Renal cortical epithelial cell (primary cell): ENCODE measurements around the gene CDK11B. TPM values are rescaled to one million over a fixed set of nuclear protein-coding genes. Genes with fewer than 3 reads are reported as not detected.

Experiments
- DNase-seq: peaks from one replicate; pipeline ENCODE4 v3.0.0-alpha.2; 2011; ENCODE audit warnings: low read depth
- total RNA-seq: library from RNA; depleted of rRNA; stranded (reverse); fragments of >200 nt; gene quantifications from 2 replicates; pipeline ENCODE4 v1.2.3, GENCODE V29; 2014

Gene CDK11B
- total RNA-seq, 1 donor from 2014 or later, result 15.5 TPM

DNA sequence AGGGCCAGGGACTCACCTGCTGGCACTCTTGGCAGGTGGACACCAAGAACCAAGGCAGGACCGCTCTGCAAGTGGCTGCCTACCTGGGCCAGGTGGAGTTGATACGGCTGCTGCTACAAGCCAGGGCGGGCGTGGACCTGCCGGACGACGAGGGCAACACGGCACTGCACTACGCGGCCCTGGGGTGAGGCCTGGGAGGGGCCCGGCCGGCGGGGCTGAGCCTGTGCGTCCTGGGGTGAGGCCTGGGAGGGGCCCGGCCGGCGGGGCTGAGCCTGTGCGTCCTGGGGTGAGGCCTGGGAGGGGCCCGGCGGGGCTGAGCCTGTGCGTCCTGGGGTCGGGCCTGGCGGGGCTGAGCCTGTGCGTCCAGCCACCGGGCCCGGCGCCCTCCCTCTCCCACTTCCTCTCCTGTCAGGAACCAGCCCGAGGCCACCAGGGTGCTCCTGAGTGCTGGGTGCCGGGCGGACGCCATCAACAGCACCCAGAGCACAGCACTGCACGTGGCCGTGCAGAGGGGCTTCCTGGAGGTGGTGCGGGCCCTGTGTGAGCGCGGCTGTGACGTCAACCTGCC, 31.5 kb downstream of the CDK11B start:
- no peak for DNase-seq

DNA sequence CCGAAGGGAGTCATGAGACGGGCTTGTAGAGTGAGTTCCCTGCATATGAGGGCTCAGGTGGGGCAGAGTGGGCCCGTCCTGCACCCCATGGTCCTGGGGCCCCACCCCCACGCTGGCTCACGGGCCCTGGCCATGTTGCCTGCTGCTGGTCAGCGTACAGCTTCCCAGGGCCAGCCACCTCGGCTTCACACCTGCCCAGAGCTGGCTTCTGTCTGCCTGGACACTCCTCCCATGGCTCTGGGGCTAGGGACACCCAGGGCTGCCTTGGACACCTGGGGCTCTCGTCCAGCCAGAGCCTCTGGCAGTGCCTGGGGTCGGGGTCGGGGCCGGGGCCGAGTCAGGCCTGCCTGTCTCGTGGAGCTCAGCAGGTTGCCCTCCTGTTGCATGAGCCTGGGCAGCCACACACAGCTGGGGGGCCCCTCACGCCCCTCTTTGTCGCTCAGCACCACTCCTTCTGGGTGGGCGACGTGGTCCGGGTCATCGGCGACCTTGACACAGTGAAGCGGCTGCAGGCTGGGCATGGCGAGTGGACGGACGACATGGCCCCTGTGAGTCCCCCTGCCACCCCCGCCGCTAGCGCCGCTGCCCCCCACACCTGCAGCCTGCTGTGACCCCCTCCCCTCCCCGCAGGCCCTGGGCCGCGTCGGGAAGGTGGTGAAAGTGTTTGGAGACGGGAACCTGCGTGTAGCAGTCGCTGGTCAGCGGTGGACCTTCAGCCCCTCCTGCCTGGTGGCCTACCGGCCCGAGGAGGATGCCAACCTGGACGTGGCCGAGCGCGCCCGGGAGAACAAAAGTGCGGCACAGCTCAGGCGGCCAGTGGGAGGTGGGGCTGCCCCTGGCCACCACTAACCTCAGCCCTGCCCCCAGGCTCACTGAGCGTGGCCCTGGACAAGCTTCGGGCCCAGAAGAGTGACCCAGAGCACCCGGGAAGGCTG, 32.3 kb downstream of the CDK11B start:
- DNase-seq, result no peak

DNA sequence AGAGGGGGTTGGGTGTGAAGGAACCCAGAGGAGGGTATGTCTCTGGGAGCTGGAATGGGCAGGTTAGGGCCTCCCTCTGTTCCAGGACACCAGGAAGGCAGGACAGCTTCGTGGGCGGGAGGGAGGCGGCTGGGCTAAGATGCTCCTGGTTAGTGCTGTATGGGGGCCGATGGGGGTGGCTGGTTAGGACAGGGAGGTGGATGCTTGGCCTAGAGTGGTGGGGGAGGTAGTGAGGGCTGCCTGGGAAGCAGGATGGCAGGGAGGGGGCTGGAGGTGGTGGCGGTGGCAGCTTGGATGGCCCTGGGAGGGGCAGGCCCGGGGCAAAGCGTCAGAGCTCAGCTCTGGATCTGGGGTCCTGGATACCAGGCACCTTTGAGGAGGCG, 33.0 kb downstream of the CDK11B start:
- no peak for DNase-seq

DNA sequence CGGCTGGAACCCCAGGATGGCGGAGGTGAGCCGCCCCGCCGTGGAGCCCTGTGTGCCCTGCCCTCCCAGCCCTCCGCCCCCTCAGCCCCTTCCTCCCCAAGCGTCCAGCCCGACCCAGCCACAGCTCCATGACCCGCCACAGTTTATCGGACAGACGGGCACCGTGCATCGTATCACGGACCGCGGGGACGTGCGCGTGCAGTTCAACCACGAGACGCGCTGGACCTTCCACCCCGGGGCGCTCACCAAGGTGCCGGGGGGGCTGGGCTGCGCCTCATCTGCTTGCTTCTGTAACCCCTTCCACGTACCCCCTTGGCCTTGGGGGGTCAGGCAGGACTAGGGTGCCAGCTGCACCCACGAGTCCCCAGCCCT, 33.4 kb downstream of the CDK11B start:
- DNase-seq, result no peak

DNA sequence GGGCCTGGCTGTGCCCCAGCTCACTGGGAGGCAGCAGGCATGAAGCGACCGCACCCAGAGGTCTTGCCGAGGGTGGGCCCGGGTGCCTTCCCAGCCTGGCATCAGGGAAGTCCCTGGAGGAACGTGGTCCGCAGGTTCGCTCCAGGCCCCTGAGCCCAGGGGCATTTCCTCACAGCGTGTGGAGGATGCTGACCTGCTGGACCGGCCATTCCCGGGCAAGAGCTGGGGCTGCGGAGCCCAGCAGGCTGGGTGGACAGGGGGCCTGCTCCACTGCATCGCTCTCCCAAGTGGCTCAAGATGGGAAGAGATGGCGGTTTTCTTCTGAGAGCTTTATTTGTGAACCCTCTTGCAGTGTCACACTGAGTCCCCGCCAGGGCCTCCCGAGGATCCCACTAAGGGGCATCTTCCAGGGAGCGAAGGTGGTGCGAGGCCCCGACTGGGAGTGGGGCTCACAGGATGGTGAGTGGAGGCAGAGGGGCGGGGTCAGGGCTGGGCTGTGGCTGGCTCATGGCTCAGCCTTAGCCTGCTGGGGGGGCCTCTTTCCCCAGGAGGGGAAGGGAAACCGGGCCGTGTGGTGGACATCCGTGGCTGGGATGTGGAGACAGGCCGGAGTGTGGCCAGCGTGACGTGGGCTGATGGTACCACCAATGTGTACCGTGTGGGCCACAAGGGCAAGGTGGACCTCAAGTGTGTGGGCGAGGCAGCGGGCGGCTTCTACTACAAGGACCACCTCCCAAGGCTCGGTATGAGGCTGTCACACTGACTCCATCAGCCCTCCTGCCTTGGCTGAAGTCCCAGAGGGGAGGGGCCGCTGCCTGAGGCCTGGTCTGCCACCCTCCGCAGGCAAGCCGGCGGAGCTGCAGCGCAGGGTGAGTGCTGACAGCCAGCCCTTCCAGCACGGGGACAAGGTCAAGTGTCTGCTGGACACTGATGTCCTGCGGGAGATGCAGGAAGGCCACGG, 34.1 kb downstream of the CDK11B start:
- no peak for DNase-seq

DNA sequence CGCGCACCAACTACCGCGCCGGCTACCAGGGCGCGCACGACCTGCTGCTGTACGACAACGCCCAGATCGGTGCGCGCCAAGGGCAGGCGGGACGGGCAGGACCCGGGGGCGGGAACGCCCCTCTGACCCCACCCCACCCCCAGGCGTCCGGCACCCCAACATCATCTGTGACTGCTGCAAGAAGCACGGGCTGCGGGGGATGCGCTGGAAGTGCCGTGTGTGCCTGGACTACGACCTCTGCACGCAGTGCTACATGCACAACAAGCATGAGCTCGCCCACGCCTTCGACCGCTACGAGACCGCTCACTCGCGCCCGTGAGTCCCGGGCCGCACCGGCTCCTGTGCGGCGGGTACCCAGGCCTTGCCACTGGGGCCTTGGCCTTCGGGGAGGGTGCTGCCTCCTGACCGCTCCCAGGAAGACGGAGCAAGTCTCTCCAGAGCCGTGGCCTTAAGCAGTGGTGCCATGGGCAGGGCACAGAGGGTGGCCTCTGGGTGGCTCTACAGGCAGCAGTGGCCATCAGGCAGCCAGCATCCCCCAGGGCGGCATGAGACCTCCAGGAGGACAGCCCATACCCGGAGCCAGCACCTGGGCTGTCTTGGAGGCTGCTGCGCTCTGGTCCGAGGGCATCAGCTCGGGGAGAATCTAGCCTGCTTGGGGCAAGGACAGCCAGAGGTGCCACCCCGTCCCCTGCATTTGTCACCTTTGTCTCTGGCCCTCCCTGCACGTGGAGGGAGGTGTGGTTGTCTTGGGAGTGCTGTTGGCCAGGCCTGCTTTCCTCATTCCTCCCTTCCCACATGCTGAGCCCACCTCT, 35.0 kb downstream of the CDK11B start:
- no peak for DNase-seq

DNA sequence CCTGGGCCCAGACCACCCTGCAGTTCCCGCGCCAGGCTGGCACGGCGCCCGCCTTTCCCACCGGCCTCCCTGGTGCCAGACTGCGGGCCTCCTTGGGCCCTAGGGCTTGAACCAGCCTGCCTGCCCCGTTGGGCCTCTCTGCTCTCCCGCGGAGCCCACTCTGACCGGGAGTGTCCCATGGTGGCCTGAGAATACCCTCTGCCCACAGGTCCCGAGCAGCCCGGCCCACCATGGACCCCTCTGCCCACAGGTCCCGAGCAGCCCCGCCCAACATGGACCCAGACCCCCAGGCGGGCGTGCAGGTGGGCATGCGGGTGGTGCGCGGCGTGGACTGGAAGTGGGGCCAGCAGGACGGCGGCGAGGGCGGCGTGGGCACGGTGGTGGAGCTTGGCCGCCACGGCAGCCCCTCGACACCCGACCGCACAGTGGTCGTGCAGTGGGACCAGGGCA, 35.6 kb downstream of the CDK11B start:
- DNase-seq, result no peak

DNA sequence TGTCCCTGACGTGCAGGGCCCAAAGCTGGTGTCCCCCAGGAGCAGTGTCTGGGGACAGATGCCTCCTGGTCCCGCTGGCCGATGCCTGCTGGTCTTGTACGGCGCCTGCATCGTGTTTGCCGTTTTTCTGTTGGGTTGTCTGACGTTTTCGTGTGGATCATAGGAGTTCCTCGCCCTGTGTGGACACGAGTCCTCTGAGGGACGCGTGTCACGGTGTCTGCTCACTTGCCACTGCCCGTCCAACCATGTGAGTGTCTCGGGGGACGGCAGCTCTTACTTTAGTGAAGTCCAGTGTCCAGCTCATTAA, 36.1 kb downstream of the CDK11B start:
- DNase-seq, result no peak

DNA sequence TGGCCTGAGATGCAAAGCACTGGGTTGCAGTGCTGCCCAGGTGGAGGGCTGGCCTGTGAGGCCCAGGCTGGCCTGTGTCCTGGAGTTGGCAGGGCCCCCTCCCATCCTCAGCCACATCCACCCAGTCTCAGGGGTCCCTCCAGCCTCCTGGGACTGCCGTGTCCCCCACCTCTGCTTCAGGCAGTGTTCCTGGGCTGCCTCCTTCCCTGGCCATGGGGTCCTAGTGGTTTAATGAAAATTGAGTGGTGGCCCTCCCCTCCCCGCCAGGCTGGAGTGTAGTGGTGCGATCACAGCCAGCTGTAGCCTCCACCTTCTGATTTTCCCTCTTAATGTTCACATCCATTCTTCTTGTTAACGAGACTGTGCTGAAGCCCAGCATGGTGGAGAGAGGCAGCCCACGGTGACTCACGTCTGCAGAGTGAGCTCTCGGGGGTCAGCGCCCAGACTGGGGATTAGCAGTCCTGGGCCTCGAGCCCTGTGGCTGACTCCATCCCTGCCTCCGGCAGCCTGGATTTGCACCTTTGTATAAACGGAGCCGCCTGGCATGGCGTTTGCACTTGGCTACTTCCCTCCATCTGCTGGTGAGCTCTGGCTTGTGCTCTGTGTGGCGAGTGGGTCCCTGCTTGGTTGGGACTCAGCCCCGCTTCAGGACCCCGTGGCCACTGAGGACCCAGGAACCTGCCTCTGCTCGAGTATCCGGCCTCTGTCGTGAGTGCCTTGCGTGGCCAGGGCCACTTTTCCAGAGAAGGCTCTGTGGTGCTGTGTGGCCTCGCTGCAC, 36.6 kb downstream of the CDK11B start:
- no peak for DNase-seq

DNA sequence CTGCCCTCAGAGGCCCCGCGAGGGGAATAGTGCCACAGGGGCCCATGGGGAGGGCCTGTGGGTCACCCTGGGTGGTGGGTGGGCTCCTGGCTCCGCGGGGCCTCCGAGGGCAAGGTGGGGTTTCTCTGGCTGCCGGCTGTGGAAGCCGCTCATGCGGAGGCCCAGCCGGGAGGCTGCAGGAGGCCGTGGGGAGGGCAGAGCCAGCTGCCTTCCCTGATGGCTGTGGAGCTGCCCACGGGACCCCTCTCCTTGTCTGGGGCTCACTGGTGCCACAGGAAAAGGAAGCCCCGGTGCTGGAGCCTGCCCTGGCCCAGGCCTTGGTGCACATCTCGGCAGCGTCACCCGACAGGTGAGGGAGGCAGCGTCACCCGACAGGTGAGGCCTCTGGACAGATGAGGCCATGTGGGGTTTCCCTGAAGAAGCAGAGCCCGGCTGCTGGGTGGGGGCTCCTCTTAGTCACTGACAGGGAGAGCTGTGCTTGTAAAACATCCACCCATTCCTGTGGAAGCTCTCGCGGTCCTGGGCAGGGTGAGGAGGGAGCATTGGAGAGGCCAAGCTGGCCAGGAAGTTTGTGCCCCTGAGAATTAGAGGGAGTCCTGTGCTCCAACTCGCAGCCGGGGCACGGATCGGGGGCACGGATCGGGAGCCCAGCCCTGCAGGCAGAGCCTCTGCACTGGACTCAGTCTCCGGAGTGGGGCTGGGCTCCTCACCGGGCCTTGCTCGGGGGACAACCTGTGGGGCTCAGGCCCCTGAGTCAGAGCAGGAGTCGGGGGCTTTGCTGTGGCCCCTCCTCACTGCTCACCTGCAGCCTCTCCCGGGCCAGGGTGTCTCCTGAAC, 37.4 kb downstream of the CDK11B start:
- no peak for DNase-seq

DNA sequence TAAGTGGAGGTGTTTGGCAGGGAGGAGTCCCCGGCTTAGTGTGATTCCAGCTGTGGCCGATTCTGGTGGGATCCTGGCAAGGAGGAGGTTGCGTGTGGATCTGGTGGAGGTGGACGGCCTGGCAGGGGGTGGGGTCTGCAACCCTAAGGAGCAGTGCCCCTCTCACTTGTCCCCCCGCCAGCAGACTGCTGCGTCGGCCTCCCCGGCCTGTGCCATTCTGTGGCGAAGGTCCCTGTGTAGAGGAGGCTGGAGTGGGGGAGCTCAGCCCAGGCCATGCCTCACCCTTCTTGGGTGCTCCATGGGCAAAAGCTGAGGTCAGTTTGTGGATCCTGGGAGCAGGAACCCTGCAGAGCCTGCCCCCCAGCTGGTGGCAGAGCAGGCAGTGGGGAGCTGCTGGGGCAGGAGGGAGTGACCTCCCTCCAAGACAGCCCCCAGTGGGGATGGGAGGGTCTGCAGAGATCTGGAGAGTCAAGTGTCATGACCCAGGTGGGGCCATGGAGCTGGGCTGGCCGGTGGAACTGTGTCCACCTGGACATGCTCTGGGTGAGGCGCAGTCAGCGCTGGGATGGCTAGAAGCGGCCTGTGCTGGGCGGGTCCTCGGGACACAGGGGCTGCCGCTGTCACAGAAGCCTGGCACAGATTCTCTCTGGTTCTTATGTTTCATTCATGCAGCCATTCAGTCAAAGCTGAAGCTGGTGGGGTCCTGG, 38.2 kb downstream of the CDK11B start:
- no peak for DNase-seq

DNA sequence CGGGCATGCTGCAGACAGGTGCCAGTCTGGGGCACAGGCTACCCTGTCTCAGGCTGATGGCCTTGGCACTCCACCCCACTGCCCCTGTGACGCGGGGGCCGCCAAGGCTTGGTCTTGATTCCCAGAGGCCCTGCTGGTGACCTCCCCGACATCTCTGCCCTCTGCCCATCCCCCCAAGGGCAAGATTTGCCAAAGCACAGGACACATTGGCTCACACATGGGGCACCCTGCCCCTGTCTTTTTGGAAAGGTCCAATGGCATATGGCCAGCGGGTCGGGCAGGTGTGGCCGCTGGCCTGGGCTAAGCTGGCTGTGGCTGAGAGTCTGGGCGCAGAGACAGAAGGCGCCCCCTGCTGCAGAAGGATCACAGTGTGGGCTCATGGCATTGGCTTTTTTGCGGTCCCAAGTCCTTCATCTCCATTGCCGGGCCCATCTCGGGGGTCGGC, 38.9 kb downstream of the CDK11B start:
- DNase-seq, result no peak

DNA sequence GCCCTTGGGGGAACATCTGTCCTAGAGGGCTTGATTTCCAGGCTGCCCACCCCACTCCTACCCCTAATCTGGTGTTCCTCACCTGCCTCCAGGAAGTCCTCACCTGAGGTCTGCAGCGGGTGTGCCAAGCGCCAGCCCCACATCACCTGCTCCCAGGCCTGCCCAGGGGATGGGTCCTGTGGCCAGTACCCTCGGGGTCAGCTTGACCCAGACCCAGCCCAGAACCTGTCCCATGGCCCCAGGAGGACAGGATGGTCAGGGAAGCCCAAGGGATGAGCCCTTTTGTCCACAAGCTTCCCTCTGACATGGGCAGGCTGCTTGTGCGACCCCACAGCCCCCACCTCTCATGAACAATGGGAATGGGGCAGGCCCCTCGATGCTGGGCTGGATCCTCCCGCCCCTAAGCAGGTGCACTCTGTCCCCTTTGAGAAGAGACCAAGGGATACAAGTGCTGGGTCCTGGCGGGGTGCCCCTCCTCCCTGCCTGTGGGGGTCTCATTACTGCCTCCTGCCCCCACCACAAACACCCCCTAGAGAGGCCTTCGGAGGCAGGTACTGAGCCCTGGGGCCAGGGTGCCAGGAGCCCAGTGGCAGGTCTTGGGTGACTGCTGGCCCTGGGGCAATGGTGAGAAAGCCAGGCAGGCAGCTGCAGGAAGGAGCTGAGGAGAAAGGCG, 40.3 kb downstream of the CDK11B start:
- no peak for DNase-seq

DNA sequence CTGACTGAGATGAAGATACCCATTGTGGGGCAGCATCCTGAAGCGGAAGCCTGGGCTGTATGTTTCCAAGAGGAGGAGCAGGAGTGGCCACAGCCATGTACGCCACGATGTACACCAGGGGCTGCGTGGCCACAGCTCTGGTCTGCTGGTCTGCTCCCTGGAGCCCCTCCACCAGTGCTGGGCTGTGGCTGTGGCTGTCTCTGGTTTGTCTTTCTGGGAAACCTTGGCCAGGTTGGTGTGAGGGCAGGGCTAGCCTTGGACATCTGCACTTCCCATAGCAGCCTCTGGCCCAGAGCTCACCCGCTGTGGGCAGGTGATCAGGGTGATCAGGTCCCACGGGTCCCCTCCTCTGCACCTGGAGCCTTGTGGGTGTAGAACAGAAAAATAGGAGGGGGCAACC, 40.9 kb downstream of the CDK11B start:
- DNase-seq, result no peak

DNA sequence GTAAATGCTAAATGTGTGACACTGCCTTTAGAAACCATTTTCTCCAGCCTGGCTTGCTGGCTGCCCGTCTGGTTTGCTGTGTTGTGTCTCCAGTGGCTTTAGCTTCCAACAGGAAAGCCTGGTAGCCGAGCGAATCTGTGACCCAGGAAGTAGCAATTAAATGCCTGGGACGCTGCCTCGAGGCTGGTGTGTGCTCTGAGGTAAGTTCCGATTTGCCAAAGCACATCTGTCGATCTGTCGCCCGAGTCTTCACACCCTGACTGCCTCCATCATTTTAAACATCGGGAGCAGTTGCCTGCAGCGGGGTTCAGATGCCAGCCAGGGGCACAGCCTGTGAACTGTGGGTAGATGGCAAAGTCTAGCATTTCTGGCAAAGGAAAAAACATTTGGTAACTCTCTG, 41.3 kb downstream of the CDK11B start:
- DNase-seq, result no peak

DNA sequence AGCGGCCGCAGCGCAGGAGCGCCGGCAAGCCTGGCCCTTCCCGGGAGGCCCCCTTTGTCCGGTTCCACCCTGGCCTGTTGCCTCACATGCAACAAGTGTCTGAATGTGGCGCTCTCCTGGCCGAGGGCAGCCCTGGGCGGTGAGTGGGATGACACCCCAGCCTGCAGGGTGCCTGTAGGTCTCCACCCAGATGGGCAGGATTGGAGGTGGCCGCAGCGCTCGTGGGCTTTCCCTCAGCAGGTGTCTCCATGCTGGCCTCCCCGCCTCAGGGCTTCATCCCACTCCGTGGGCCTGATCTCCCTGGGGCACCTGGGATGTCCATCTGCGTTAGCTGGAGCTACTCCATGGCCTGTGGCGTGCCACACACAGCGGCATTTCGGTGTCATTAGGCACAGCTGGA, 42.0 kb downstream of the CDK11B start:
- DNase-seq, result no peak

DNA sequence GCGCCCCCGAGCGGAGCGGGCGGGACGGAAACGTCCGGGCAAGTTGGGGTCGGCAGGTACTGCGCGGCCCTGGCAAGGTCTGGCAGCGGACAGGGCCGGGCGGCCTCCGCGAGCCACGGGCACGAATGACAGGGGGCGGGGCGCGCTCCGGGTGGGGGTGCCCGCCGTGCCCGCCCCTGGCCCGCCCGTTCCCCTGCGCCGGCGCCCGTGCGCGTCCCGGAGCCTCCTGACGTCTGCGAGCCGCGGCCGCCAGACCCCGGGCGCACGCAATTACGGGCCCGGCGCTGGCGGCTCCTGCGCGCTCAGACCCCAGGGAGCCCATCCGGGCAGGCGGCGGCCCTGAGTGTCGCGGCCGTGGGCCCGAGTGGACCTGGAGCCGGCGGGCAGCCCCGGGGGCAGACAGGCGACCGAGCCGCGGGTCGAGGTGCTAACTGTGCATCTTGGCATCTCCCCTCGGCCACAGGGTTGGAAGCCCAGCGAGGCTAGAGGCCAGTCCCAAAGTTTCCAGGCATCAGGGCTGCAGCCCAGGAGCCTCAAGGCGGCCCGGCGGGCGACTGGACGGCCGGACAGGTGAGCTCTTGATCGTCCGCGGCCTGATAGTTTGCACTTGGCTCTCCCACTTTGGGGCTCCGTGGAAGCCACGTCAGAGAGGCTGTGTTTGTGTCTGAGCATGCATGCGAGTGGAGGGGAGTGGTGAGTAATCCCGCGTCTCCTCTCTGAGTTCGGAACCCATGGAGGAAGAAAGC, 42.6 kb downstream of the CDK11B start:
- no peak for DNase-seq
